Mesothelial cell of epicardium (in vitro differentiated cells): ENCODE measurements around the gene SPOPL. TPM values are rescaled to one million over a fixed set of nuclear protein-coding genes. Genes with fewer than 3 reads are reported as not detected.

Experiments used
- DNase-seq, 2 experiments: peaks; one replicate each; pipeline ENCODE4 v3.0.0; 2021; ENCODE audit warnings: low spot score in 2 of 2; ENCODE audit not compliant: unreplicated experiment in 2 of 2
- H3K27ac Mint-ChIP-seq: 2 replicates; pipeline ENCODE4 v1.8.0; 2021; ENCODE audit warnings: mixed read lengths
- H3K27me3 Mint-ChIP-seq: 2 replicates; pipeline ENCODE4 v1.8.0; 2021; ENCODE audit warnings: low read depth, mixed read lengths
- H3K36me3 Mint-ChIP-seq: 2 replicates; pipeline ENCODE4 v1.8.0; 2021; ENCODE audit warnings: mixed read lengths
- H3K4me1 Mint-ChIP-seq: 2 replicates; pipeline ENCODE4 v1.8.0; 2021; ENCODE audit warnings: mixed read lengths
- H3K4me3 Mint-ChIP-seq: 2 replicates; pipeline ENCODE4 v1.8.0; 2021; ENCODE audit warnings: mild to moderate bottlenecking, moderate library complexity, mixed read lengths
- H3K9me3 Mint-ChIP-seq: 2 replicates; pipeline ENCODE4 v1.8.0; 2021; ENCODE audit warnings: mixed read lengths
- CTCF ChIP-seq: fragments of 200-600 bp; sonication (generic); IDR thresholded peaks from one replicate; pipeline ENCODE4 v1.5.0; 2021; ENCODE audit warnings: antibody characterized with exemption; ENCODE audit not compliant: unreplicated experiment
- total RNA-seq: library from RNA; stranded (reverse); gene quantifications from 3 replicates; pipeline ENCODE4 v1.2.1, GENCODE V29; 2021

Gene SPOPL
- total RNA-seq, 1 donor from 2014 or later, result 28.7 TPM

DNA sequence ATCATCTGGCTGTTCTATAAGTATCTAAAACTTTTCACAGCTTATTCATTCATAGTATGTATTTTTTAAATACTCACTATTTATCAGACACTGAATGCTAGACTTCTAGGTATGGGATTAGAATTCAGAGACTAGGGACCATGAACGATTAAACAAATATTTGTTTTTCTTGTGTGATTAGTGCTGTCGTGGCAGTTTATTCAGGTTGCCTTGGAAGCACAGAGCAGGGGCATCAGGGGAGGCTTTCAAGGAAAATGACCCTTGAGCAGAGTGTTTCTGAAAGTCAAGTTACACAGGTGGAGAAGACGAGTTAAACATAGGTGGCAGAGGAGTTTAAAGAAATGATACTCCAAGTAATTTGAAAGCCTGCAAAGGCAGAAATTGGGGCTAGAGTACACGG lies 5.7 kb downstream of the SPOPL start:
- Mint-ChIP-seq H3K36me3 (peaks cover 2% of the 10 kb centered on the region), H3K9me3 (peaks cover 6% of the 10 kb centered on the region), H3K27ac (no peak overlapping the region), H3K27me3 (no peaks in the 10 kb centered on the region), H3K4me1 (peaks cover 42% of the 10 kb centered on the region), H3K4me3 (no peak overlapping the region)
- DNase-seq, result no peak
- TF ChIP-seq CTCF, result no peak

DNA sequence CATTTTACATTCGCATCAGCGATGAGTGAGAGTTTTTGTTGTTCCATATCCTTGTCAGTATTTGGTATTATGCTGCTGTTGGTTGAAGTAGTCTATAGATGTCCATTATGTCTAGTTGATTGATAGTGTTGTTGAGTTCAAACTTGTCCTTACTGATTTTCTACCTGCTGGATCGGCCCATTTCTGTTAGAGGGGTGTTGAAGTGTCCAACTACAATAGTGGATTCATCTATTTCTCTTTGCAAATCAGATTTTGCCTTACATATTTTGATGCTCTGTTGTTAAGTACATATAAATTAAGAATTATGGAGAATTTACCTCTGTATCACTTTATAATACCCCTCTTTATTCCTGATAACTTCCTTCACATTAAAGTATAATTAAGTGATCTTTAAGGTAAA lies 8.7 kb downstream of the SPOPL start:
- Mint-ChIP-seq H3K36me3 (peaks cover 7% of the 10 kb centered on the region), H3K27ac (no peak overlapping the region), H3K9me3 (peaks cover 13% of the 10 kb centered on the region), H3K4me3 (no peak overlapping the region), H3K27me3 (no peaks in the 10 kb centered on the region), H3K4me1 (peaks cover 22% of the 10 kb centered on the region)
- DNase-seq, result no peak
- no peak for TF ChIP-seq CTCF

DNA sequence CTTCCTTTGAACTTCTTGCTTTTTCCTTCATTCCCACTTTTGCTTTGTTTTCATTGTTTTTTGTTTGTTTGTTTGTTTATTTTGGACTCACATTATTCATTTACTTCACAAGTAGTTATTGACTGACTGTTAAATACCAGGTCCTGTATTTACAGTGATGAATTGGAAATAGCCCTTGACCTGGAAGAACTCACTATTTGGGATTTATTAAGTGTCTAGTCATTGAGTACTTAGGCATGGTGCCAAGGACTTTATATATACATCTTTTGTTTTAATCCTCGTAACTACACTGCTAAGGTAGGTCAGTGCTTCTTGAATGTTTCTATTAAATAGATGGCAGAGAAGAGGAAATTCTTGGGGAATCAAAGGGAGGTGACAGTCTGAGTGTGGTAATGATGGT lies 11.1 kb downstream of the SPOPL start:
- Mint-ChIP-seq H3K4me1 (peaks cover 24% of the 10 kb centered on the region), H3K27ac (no peak overlapping the region), H3K27me3 (no peaks in the 10 kb centered on the region), H3K36me3 (peaks cover 7% of the 10 kb centered on the region), H3K4me3 (no peak overlapping the region), H3K9me3 (peaks cover 17% of the 10 kb centered on the region)
- no peak for DNase-seq
- TF ChIP-seq CTCF, result no peak

- Mint-ChIP-seq H3K36me3 (peaks cover 7% of the 10 kb centered on the region), H3K4me3 (no peak overlapping the region), H3K4me1 (peaks cover 29% of the 10 kb centered on the region), H3K27me3 (no peaks in the 10 kb centered on the region), H3K27ac (no peak overlapping the region), H3K9me3 (peaks cover 17% of the 10 kb centered on the region)
- TF ChIP-seq CTCF, result no peak
- no peak for DNase-seq
Observed at GRCh38 chr2:138514173-138514572, 12.6 kb downstream of the SPOPL start.

DNA sequence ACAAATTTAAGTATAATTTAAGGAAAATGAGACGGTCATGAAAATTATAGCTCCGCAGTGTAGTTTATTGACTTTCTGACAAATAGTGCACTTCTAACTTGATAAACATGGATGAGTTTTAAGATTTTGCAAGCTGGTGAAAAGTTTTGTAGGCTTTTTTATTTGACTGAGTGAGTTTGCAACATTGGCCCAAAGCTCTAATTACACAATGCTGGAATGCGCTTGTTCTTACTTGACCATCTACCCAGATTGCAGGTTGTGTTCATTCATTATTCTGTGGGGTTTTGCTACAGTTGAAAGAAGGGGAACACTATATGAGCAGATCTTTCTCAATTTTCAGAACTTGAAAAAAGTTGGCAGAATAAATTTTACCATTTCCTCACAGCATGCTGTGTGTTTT lies 13.5 kb downstream of the SPOPL start:
- Mint-ChIP-seq H3K9me3 (peaks cover 17% of the 10 kb centered on the region), H3K27me3 (no peaks in the 10 kb centered on the region), H3K4me3 (no peak overlapping the region), H3K36me3 (peaks cover 7% of the 10 kb centered on the region), H3K4me1 (peaks cover 29% of the 10 kb centered on the region), H3K27ac (peak overlapping the region; percentile 48)
- no peak for TF ChIP-seq CTCF
- no peak for DNase-seq
